HG02763 (cell line): ENCODE measurements around the gene C3orf38.
A peak's percentile ranks its signal among the peaks of the same experiment; 100 is the strongest.
"Not testable (repeated sequence)": the region's sequence is repeated elsewhere in the genome, so short reads cannot be mapped to it uniquely, and the experiment has no call there.

ENCODE experiments used
- ATAC-seq: cut with Tn5 transposase; IDR thresholded peaks from one replicate; pipeline ENCODE4 v1.9.1; 2021; ENCODE audit warnings: mild to moderate bottlenecking, moderate library complexity; ENCODE audit not compliant: unreplicated experiment

Gene C3orf38

GRCh38 chr3:88151358-88151757, 1.6 kb downstream of the C3orf38 start:
- no peak for ATAC-seq

GRCh38 chr3:88152841-88153240, 3.1 kb downstream of the C3orf38 start:
- ATAC-seq: no peak

- no peak for ATAC-seq
Measured at GRCh38 chr3:88166419-88166971, 16.7 kb downstream of the C3orf38 start.

- ATAC-seq: no peak
Measured at GRCh38 chr3:88167173-88167572, 17.4 kb downstream of the C3orf38 start.

GRCh38 chr3:88167704-88168103, 17.9 kb downstream of the C3orf38 start:
- ATAC-seq: no peak

GRCh38 chr3:88168171-88168570, 18.4 kb downstream of the C3orf38 start:
- no peak for ATAC-seq

GRCh38 chr3:88180398-88180999, 30.7 kb downstream of the C3orf38 start:
- peak; percentile 86 for ATAC-seq

GRCh38 chr3:88182165-88182918, 32.6 kb downstream of the C3orf38 start:
- not testable (repeated sequence) for ATAC-seq

GRCh38 chr3:88188436-88188835, 38.7 kb downstream of the C3orf38 start:
- ATAC-seq: no peak

GRCh38 chr3:88189361-88189810, 39.6 kb downstream of the C3orf38 start:
- peak; percentile 94 for ATAC-seq

- ATAC-seq: no peak
Measured at GRCh38 chr3:88191872-88192409, 42.2 kb downstream of the C3orf38 start.

GRCh38 chr3:88192631-88193030, 42.9 kb downstream of the C3orf38 start:
- no peak for ATAC-seq

GRCh38 chr3:88195951-88196434, 46.2 kb downstream of the C3orf38 start:
- ATAC-seq: no peak

- ATAC-seq: no peak
Measured at GRCh38 chr3:88198121-88198520, 48.4 kb downstream of the C3orf38 start.

- ATAC-seq: peak; percentile 97
Measured at GRCh38 chr3:88203642-88204055, 53.9 kb downstream of the C3orf38 start.
